ENCODE results near the gene NTNG2. TPM values are rescaled to one million over a fixed set of nuclear protein-coding genes. Genes with fewer than 3 reads are reported as not detected.

NTNG2 gene
- total RNA-seq, 2 donors from 2014 or later, result 1.3 TPM

GRCh38 chr9:132274861-132275260, 113.0 kb downstream of the NTNG2 start:
- H3K36me3 Mint-ChIP-seq (ENCODE audit: low read depth), result peaks cover 85% of the 10 kb centered on the region
- WGBS, 2 experiments (ENCODE audit: insufficient coverage in 1 of 2, insufficient read length in 1 of 2), result 100% methylated on average over 2 of the region's 2 CpGs
- no peak overlapping the region for H3K4me3 Mint-ChIP-seq
- H3K27me3 Mint-ChIP-seq (ENCODE audit: insufficient read depth), result no peaks in the 10 kb centered on the region
- H3K27ac Mint-ChIP-seq, result no peak overlapping the region
- H3K9me3 ChIP-seq (ENCODE audit: control insufficient read depth, low read length), result no peaks in the 10 kb centered on the region
- no peak overlapping the region for H3K4me3 ChIP-seq (ENCODE audit: low read length)
- peaks cover 94% of the 10 kb centered on the region for H3K36me3 ChIP-seq (ENCODE audit: control insufficient read depth, insufficient read depth, low read length)
- H3K4me1 ChIP-seq (ENCODE audit: control insufficient read depth, insufficient read depth, low read length), result no peaks in the 10 kb centered on the region
- H3K9me3 Mint-ChIP-seq, result no peaks in the 10 kb centered on the region
- no peak for TF ChIP-seq CTCF (conservative IDR thresholded peaks at IDR 0.05)
- DNase-seq, result no peak
- H3K27me3 ChIP-seq (ENCODE audit: control insufficient read depth, insufficient read depth, low read length, poor library complexity, severe bottlenecking), result no peaks in the 10 kb centered on the region
- no peak overlapping the region for H3K9ac ChIP-seq (ENCODE audit: extremely low read depth, low read length, poor library complexity, severe bottlenecking)
- no peaks in the 10 kb centered on the region for H3K4me1 Mint-ChIP-seq
- H3K27ac ChIP-seq (ENCODE audit: low read depth, low read length), result no peak overlapping the region

DNA sequence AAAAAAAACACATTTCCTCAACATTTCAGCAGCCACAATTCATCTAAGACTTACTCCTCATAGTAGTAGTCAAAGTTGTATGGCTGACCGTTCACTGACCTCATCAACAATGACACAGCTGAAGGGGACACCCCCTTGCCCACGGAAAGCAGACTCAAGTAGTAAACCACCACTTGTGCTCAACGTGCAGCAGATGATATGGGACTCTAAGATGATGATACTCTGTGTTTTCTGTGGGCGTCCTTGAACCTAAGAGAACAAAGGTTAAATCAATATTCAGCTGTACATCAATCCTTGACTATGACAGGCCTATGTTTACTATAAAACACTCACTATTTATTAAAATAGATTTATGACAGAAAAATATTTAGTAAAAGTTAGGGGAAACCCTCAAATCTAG, 121.3 kb downstream of the NTNG2 start:
- Histone ChIP-seq H3K9me3 (ENCODE audit: control insufficient read depth, low read length) (no peaks in the 10 kb centered on the region), H3K27ac (ENCODE audit: low read depth, low read length) (no peak overlapping the region), H3K4me1 (ENCODE audit: control insufficient read depth, insufficient read depth, low read length) (no peaks in the 10 kb centered on the region), H3K36me3 (ENCODE audit: control insufficient read depth, insufficient read depth, low read length) (peaks cover 91% of the 10 kb centered on the region), H3K27me3 (ENCODE audit: control insufficient read depth, insufficient read depth, low read length, poor library complexity, severe bottlenecking) (no peaks in the 10 kb centered on the region), H3K4me3 (ENCODE audit: low read length) (no peak overlapping the region), H3K9ac (ENCODE audit: extremely low read depth, low read length, poor library complexity, severe bottlenecking) (no peak overlapping the region)
- 94 to 100% methylated on average over 1 to 4 of the region's 4 CpGs for WGBS, 2 experiments (ENCODE audit: insufficient coverage in 1 of 2, insufficient read length in 1 of 2)
- no peaks in the 10 kb centered on the region for H3K4me1 Mint-ChIP-seq
- no peak for TF ChIP-seq CTCF (conservative IDR thresholded peaks at IDR 0.05)
- no peaks in the 10 kb centered on the region for H3K27me3 Mint-ChIP-seq (ENCODE audit: insufficient read depth)
- H3K9me3 Mint-ChIP-seq, result no peaks in the 10 kb centered on the region
- no peak for DNase-seq
- H3K4me3 Mint-ChIP-seq, result no peak overlapping the region
- no peak overlapping the region for H3K27ac Mint-ChIP-seq
- H3K36me3 Mint-ChIP-seq (ENCODE audit: low read depth), result peaks cover 74% of the 10 kb centered on the region

- Mint-ChIP-seq H3K36me3 (ENCODE audit: low read depth) (peaks cover 72% of the 10 kb centered on the region), H3K27me3 (ENCODE audit: insufficient read depth) (no peaks in the 10 kb centered on the region), H3K9me3 (no peaks in the 10 kb centered on the region), H3K4me1 (no peaks in the 10 kb centered on the region), H3K4me3 (no peak overlapping the region), H3K27ac (no peak overlapping the region)
- no peak overlapping the region for H3K27ac ChIP-seq (ENCODE audit: low read depth, low read length)
- peaks cover 91% of the 10 kb centered on the region for H3K36me3 ChIP-seq (ENCODE audit: control insufficient read depth, insufficient read depth, low read length)
- no peak for TF ChIP-seq CTCF (conservative IDR thresholded peaks at IDR 0.05)
- 95 to 96% methylated on average over 7 of the region's 7 CpGs for WGBS, 2 experiments (ENCODE audit: insufficient coverage in 1 of 2, insufficient read length in 1 of 2)
- H3K4me1 ChIP-seq (ENCODE audit: control insufficient read depth, insufficient read depth, low read length), result no peaks in the 10 kb centered on the region
- no peak overlapping the region for H3K4me3 ChIP-seq (ENCODE audit: low read length)
- no peak for DNase-seq
- no peaks in the 10 kb centered on the region for H3K27me3 ChIP-seq (ENCODE audit: control insufficient read depth, insufficient read depth, low read length, poor library complexity, severe bottlenecking)
- no peaks in the 10 kb centered on the region for H3K9me3 ChIP-seq (ENCODE audit: control insufficient read depth, low read length)
- no peak overlapping the region for H3K9ac ChIP-seq (ENCODE audit: extremely low read depth, low read length, poor library complexity, severe bottlenecking)
These were observed 122.0 kb downstream of the NTNG2 start for GRCh38 chr9:132283863-132284262.

Data from endodermal cell (in vitro differentiated cells).